Panc1 (cell line): Measurements from ENCODE around the gene WWOX.

ENCODE experiments used
- SIN3A ChIP-seq: IDR thresholded peaks from 2 replicates; pipeline ENCODE4 v1.6.1; 2012; ENCODE audit warnings: low read depth, mild to moderate bottlenecking, low read length, moderate library complexity, borderline replicate concordance; ENCODE audit not compliant: insufficient read depth
- TF ChIP-seq, protein P1 (sequence below): fragments of 450-650 bp; IDR thresholded peaks from 2 replicates; pipeline ENCODE4 v1.5.1; 2017; ENCODE audit warnings: mild to moderate bottlenecking

DNA sequence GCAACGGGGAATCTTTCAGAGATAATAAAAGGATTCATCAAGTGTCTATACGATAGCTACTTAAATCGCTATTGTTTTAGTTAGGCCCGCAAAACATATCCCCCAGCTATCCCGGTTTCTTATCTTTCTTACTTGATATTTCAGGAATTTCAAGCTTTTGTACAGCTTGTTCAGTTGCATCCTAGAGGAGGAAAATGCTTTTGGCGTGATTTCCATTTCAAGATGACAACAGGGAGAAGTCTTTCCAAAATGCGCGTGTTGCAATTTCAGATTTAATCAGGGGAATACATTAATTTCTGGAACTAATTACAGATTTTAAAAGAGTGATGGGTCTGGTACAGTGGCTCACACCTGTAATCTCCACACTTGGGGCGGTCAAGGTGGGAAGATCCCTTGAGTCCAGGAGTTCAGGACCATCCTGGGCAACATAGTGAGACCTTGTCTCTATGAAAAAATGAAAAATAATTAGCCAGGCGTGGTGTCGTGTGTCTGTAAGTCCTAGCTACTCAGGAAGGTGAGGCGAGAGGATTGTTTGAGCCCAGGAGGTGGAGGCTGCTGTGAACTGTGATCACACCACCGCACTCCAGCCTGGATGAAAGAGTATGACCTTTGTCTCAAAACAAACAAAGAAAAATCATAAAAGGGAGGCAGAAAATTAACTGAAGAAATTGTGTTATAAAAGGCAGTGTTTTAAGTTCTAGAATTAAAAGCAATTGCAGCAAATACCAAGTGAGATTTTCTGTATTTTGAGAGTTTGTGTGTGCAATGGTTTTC is 954.9 kb downstream of the WWOX start:
- TF ChIP-seq, protein P1, sequence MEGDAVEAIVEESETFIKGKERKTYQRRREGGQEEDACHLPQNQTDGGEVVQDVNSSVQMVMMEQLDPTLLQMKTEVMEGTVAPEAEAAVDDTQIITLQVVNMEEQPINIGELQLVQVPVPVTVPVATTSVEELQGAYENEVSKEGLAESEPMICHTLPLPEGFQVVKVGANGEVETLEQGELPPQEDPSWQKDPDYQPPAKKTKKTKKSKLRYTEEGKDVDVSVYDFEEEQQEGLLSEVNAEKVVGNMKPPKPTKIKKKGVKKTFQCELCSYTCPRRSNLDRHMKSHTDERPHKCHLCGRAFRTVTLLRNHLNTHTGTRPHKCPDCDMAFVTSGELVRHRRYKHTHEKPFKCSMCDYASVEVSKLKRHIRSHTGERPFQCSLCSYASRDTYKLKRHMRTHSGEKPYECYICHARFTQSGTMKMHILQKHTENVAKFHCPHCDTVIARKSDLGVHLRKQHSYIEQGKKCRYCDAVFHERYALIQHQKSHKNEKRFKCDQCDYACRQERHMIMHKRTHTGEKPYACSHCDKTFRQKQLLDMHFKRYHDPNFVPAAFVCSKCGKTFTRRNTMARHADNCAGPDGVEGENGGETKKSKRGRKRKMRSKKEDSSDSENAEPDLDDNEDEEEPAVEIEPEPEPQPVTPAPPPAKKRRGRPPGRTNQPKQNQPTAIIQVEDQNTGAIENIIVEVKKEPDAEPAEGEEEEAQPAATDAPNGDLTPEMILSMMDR: no peak
- TF ChIP-seq SIN3A: no peak
